Stimulated activated memory B cell treated with anti-CD40 and anti-IgM and Interleukin-4, amounts not matched to agents 10 μg/mL and 1 μg/mL and 100 μg/mL, for 72 hours (primary cell): Measurements from ENCODE around the gene BGN.

Experiments used
- ATAC-seq: fragments of 150-1000 bp; cut with Tn5 transposase; 2 replicates; pipeline ENCODE4 v1.10.0; 2021
- H3K27ac Mint-ChIP-seq: one replicate; pipeline ENCODE4 v1.8.0; 2022; ENCODE audit warnings: mild to moderate bottlenecking, mixed read lengths
- H3K27me3 Mint-ChIP-seq: one replicate; pipeline ENCODE4 v1.8.0; 2022; ENCODE audit warnings: mixed read lengths
- H3K36me3 Mint-ChIP-seq: one replicate; pipeline ENCODE4 v1.8.0; 2022; ENCODE audit warnings: mixed read lengths
- H3K4me1 Mint-ChIP-seq: one replicate; pipeline ENCODE4 v1.8.0; 2022; ENCODE audit warnings: mixed read lengths
- H3K4me3 Mint-ChIP-seq: one replicate; pipeline ENCODE4 v1.8.0; 2022; ENCODE audit warnings: mild to moderate bottlenecking, moderate library complexity, mixed read lengths
- H3K9me3 Mint-ChIP-seq: one replicate; pipeline ENCODE4 v1.8.0; 2022; ENCODE audit warnings: mixed read lengths

Gene BGN

GRCh38 chrX:153488231-153488914 lies 6.4 kb upstream of the BGN start:
- ATAC-seq, result no peak
- Mint-ChIP-seq H3K4me1 (no peaks in the 10 kb centered on the region), H3K9me3 (no peaks in the 10 kb centered on the region), H3K27me3 (peaks cover under 1% of the 10 kb centered on the region), H3K36me3 (no peaks in the 10 kb centered on the region), H3K27ac (no peak overlapping the region), H3K4me3 (no peak overlapping the region)

DNA sequence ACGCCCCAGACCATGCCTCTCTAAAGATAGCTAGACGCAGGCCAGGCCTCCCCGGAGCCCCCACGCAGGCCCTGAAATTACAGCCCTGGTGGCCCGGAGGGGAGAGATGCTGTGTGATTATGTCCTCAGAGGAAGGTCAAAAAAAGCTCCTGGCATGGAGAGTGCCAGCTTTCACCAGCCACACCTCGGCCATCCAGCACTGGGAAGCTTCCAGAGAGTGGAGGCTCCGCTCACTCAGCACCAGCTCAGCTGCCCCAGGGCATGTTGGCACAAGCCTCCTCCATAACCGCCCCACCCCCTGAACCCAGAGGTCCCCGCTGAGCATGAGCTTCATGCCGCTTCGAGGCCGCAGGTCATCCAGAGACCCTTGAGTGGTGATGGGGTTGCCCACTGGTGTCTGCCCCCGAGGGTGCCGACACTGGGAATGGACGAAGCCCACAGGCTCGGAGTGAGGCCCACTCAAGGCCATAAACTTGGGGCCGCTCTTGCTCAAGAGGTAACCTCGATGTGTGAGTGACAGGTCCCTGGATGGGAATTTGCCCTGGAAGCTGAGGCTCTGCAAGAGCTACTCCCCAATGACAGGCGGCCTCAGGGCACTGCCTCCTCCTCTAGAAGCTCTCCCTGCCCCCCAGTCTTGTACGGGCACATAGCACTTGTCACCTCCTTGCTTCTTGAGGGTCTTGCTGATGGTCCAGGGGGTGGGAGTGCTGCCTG lies 4.4 kb upstream of the BGN start:
- Mint-ChIP-seq H3K27ac (no peak overlapping the region), H3K36me3 (no peaks in the 10 kb centered on the region), H3K4me3 (no peak overlapping the region), H3K4me1 (peaks cover 5% of the 10 kb centered on the region), H3K9me3 (no peaks in the 10 kb centered on the region), H3K27me3 (peaks cover 17% of the 10 kb centered on the region)
- ATAC-seq, result no peak

GRCh38 chrX:153491351-153491914 lies 3.3 kb upstream of the BGN start:
- Mint-ChIP-seq H3K4me1 (peaks cover 5% of the 10 kb centered on the region), H3K9me3 (no peaks in the 10 kb centered on the region), H3K27me3 (peaks cover 26% of the 10 kb centered on the region), H3K4me3 (no peak overlapping the region), H3K27ac (no peak overlapping the region), H3K36me3 (no peaks in the 10 kb centered on the region)
- no peak for ATAC-seq

DNA sequence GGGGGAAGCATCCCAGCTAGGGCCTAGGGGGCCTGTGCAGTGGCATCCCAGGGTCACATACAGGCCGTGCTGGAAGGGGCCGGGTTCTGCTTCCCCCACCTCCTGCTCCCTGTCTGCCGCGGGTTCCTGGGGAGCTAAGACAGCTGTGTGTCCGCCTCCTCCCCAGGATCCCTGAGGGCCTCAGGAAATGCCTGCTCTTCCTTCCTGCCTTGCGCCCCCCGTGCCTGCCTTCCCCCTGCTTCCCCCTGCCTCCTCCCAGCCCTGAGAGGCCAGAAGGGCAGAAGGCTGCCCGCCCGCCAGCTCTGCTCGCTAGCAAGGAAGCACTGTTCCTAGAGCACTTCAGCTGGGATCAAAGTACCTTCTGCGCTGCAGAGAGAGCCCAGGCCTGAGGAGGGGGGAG lies 2.9 kb upstream of the BGN start:
- H3K27ac Mint-ChIP-seq, result no peak overlapping the region
- H3K27me3 Mint-ChIP-seq, result peaks cover 26% of the 10 kb centered on the region
- ATAC-seq, result no peak
- no peaks in the 10 kb centered on the region for H3K36me3 Mint-ChIP-seq
- peaks cover 5% of the 10 kb centered on the region for H3K4me1 Mint-ChIP-seq
- H3K9me3 Mint-ChIP-seq, result no peaks in the 10 kb centered on the region
- no peak overlapping the region for H3K4me3 Mint-ChIP-seq

- no peaks in the 10 kb centered on the region for H3K9me3 Mint-ChIP-seq
- no peak overlapping the region for H3K27ac Mint-ChIP-seq
- peaks cover 5% of the 10 kb centered on the region for H3K4me1 Mint-ChIP-seq
- H3K27me3 Mint-ChIP-seq, result peaks cover 26% of the 10 kb centered on the region
- H3K4me3 Mint-ChIP-seq, result no peak overlapping the region
- H3K36me3 Mint-ChIP-seq, result no peaks in the 10 kb centered on the region
- ATAC-seq, result no peak
Measured at GRCh38 chrX:153492543-153492942, 2.2 kb upstream of the BGN start.

DNA sequence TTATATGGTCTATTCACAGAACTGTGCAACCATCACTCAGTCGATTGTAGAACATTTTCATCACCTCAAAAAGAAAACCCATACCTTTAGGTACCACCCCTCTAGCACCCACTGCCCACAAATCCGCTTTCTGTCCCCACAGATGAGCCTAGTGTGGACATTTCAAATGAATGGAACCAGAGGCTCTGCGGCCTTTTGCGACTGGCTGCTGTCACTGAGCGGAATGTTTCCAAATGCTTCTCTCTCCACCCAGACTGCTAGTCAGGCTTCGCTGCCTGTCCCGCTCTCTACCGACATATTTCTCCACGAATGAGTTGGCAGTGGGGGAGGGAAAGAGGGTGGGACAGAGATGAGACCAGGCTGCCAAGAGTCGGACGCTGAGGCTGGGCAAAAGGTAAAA lies 1.7 kb upstream of the BGN start:
- no peak overlapping the region for H3K4me3 Mint-ChIP-seq
- ATAC-seq, result no peak
- no peaks in the 10 kb centered on the region for H3K36me3 Mint-ChIP-seq
- H3K9me3 Mint-ChIP-seq, result no peaks in the 10 kb centered on the region
- H3K27me3 Mint-ChIP-seq, result peaks cover 26% of the 10 kb centered on the region
- H3K4me1 Mint-ChIP-seq, result peaks cover 5% of the 10 kb centered on the region
- no peak overlapping the region for H3K27ac Mint-ChIP-seq

- no peak for ATAC-seq
- H3K36me3 Mint-ChIP-seq, result no peaks in the 10 kb centered on the region
Measured at GRCh38 chrX:153494061-153494460, 719 bp upstream of the BGN start.

GRCh38 chrX:153495362-153495751 lies 577 bp downstream of the BGN start:
- H3K9me3 Mint-ChIP-seq, result no peaks in the 10 kb centered on the region
- peaks cover 26% of the 10 kb centered on the region for H3K27me3 Mint-ChIP-seq
- no peaks in the 10 kb centered on the region for H3K36me3 Mint-ChIP-seq
- H3K4me3 Mint-ChIP-seq, result no peak overlapping the region
- no peak overlapping the region for H3K27ac Mint-ChIP-seq
- peaks cover 5% of the 10 kb centered on the region for H3K4me1 Mint-ChIP-seq
- no peak for ATAC-seq

More at GRCh38 chrX:153494061-153494460, 719 bp upstream of the BGN start:
- H3K4me1 Mint-ChIP-seq, result peaks cover 5% of the 10 kb centered on the region
- H3K27ac Mint-ChIP-seq, result no peak overlapping the region
- H3K9me3 Mint-ChIP-seq, result no peaks in the 10 kb centered on the region
- H3K4me3 Mint-ChIP-seq, result no peak overlapping the region
- peaks cover 26% of the 10 kb centered on the region for H3K27me3 Mint-ChIP-seq

DNA sequence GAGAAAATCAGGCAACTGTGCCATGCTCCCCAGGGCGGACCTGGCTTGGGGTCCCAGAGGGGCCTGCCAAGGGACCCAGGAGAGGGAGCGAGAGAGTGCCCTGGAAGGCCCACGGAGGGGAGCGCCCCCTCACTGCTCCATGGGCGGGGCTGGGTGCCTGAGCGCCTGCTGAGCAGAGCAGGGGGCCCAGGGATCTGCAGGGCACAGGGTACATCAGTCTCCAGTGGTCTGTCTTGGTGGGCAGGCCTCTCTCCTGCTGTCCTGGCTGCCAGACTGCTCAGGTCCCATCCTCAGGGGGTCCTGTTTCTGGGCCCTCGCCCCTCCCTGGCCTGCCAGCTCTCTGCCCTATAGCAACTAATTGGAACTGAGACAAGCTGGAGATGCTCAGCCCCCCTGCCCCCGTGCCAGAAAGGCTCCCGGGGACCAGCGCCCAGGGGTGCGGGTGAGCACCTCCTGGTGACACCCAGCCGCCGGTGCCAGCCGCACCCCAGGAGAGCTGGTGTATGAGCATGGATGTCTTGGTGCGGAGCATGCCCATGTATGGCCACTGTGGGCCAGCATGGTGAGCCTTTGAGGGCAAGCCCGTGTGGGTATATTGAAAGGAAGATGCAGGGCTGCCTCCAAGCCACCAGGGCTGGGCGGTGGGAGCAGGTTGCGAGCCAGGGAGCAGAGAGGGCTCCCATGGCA lies 1.3 kb downstream of the BGN start:
- peaks cover 26% of the 10 kb centered on the region for H3K27me3 Mint-ChIP-seq
- no peaks in the 10 kb centered on the region for H3K36me3 Mint-ChIP-seq
- no peak overlapping the region for H3K4me3 Mint-ChIP-seq
- H3K9me3 Mint-ChIP-seq, result no peaks in the 10 kb centered on the region
- no peak for ATAC-seq
- peaks cover 5% of the 10 kb centered on the region for H3K4me1 Mint-ChIP-seq
- no peak overlapping the region for H3K27ac Mint-ChIP-seq

DNA sequence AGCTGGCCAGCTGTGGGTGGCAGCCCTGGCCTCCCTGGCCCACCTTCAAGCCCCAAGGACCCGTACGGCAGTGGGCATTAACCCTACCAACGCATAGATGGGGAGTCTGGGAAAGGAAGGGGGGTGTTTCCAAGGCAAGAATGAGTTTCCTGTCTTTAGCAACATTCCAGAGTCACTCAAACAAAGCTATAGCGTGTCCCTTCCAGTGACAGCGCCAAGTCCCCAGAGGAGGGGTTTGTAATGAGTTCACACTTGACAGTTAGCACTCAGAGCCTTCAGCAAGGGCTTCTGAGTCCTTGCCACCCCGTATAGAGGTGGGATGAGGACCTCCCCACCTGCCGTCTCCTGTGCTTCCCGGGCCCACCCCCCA lies 1.8 kb downstream of the BGN start:
- no peak for ATAC-seq
- Mint-ChIP-seq H3K27ac (no peak overlapping the region), H3K36me3 (no peaks in the 10 kb centered on the region), H3K4me3 (no peak overlapping the region), H3K9me3 (no peaks in the 10 kb centered on the region), H3K4me1 (peaks cover 5% of the 10 kb centered on the region), H3K27me3 (peaks cover 26% of the 10 kb centered on the region)

DNA sequence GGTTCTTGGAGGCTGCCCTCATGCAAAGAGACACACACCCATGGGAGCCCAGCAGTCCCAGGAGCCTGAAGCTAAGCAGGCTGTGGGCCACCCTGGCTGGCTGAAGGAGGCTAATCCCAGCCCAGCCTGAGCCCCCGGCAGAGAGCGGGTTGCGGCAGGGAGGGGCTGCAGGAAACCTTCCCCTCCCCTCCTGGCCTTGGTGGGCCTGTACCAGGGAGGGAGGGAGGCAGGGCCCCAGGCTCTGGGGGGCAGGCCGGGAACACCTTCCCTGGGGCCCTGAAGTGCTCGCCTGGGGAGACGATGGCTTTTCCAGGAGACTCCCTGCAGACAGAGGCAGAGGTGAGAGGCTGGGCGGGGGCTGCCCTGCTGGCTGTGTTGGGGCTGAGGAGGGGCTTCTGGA lies 3.7 kb downstream of the BGN start:
- H3K36me3 Mint-ChIP-seq, result no peaks in the 10 kb centered on the region
- no peaks in the 10 kb centered on the region for H3K9me3 Mint-ChIP-seq
- H3K27ac Mint-ChIP-seq, result no peak overlapping the region
- ATAC-seq, result no peak
- peaks cover 5% of the 10 kb centered on the region for H3K4me1 Mint-ChIP-seq
- peaks cover 25% of the 10 kb centered on the region for H3K27me3 Mint-ChIP-seq
- H3K4me3 Mint-ChIP-seq, result no peak overlapping the region

DNA sequence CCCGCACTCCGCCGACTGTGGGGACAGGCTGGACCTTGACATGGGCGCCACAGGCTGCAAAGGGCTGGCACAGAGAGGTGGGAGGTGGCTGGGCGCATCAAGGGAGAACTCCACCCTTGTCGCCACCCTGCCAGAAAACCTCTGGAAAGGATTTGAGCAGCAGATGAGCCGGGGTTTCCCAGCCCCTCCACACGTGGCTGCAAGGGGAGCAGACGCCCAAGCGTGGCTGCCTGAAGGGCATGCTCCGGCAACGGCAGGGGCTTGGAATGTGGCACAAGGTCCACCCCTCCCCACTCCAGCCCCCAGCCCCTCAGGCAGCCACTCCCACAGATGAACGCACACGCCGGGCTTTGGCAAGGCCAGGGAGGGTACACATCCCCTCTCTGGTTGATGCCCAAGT lies 4.6 kb downstream of the BGN start:
- Mint-ChIP-seq H3K4me3 (no peak overlapping the region), H3K36me3 (no peaks in the 10 kb centered on the region), H3K9me3 (no peaks in the 10 kb centered on the region), H3K27me3 (peaks cover 17% of the 10 kb centered on the region), H3K4me1 (peaks cover 5% of the 10 kb centered on the region), H3K27ac (no peak overlapping the region)
- ATAC-seq, result no peak

GRCh38 chrX:153499876-153500275 lies 5.1 kb downstream of the BGN start:
- H3K27ac Mint-ChIP-seq, result no peak overlapping the region
- H3K9me3 Mint-ChIP-seq, result no peaks in the 10 kb centered on the region
- peaks cover 5% of the 10 kb centered on the region for H3K4me1 Mint-ChIP-seq
- H3K27me3 Mint-ChIP-seq, result peaks cover 15% of the 10 kb centered on the region
- no peak overlapping the region for H3K4me3 Mint-ChIP-seq
- no peak for ATAC-seq
- H3K36me3 Mint-ChIP-seq, result no peaks in the 10 kb centered on the region

DNA sequence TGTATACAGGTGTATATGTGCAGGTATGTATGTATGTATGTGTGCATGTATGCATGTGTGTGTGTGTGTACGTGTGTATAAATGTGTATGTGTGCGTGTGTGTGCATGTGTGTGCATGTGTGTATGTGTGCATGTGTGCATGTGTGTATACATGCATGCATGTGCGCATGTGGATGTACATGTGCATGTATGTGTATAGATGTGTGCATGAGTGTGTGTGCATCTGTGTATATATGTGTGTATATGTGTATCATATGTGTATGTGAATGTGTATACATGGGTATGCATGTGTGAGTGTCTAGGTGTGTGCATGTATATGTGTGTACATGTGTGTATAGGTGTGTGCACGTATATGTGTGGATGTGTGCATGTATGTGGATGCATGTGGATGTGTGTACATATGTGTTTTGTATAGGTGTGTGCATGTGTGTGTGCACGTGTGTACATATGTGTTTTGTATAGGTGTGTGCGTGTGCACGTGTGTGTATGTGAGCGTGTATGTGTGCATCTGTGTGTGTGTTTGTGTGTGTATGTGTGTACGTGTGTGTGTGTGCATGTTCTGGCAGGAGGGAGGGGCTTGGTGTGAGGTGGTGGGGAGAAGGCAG lies 6.0 kb downstream of the BGN start:
- Mint-ChIP-seq H3K9me3 (no peaks in the 10 kb centered on the region), H3K27ac (no peak overlapping the region), H3K4me3 (no peak overlapping the region), H3K27me3 (peaks cover 6% of the 10 kb centered on the region), H3K4me1 (no peaks in the 10 kb centered on the region), H3K36me3 (no peaks in the 10 kb centered on the region)
- no peak for ATAC-seq

DNA sequence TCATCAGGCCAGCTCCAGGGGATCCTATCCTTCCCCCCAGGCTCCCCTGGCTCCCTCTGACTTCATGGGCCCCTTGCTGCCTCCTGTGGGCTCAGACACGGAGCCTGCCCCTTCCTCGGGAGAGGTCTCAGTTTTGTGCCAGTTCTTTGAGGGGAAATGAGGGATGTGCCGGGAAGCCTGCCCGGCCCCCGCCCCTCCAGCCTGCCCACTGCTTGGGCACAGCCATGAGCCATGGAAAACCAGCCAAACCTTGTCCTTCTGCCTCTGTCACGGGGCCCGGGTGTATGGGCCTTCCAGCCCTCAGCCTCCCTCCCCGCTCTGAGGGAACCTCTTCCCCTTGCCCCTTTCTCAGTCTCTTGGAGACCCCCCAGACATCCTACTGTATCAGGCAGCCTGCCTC lies 6.8 kb downstream of the BGN start:
- H3K4me1 Mint-ChIP-seq, result no peaks in the 10 kb centered on the region
- H3K9me3 Mint-ChIP-seq, result no peaks in the 10 kb centered on the region
- no peak for ATAC-seq
- no peak overlapping the region for H3K4me3 Mint-ChIP-seq
- no peak overlapping the region for H3K27ac Mint-ChIP-seq
- no peaks in the 10 kb centered on the region for H3K36me3 Mint-ChIP-seq
- no peaks in the 10 kb centered on the region for H3K27me3 Mint-ChIP-seq
